HEK293T (cell line): ENCODE measurements around the gene SELENOM.
A peak's percentile ranks its signal among the peaks of the same experiment; 100 is the strongest.
"Not testable (repeated sequence)": the region's sequence is repeated elsewhere in the genome, so short reads cannot be mapped to it uniquely, and the experiment has no call there.

ENCODE experiments used
- CTCF ChIA-PET: fragments of 350-600 bp; formaldehyde crosslinking; extraction: SDS; loops from one replicate; lab custom pipeline; 2021; ENCODE audit warnings: antibody characterized with exemption, inconsistent platforms; lab: Yijun Ruan, JAX
- POLR2A ChIA-PET: fragments of 350-600 bp; formaldehyde crosslinking; extraction: SDS; loops from one replicate; lab custom pipeline; 2020; ENCODE audit warnings: antibody characterized with exemption, inconsistent platforms; lab: Yijun Ruan, JAX
- DNase-seq: peaks from one replicate; pipeline ENCODE4 v3.0.0; 2012; ENCODE audit warnings: mixed read lengths; ENCODE audit errors: extremely low spot score
- ARNT ChIP-seq: fragments of 450-650 bp; IDR thresholded peaks from 2 replicates; pipeline ENCODE4 v1.6.1; 2017; ENCODE audit warnings: mild to moderate bottlenecking
- BHLHE40 ChIP-seq: fragments of 450-650 bp; IDR thresholded peaks from 2 replicates; pipeline ENCODE4 v1.6.1; 2016; ENCODE audit warnings: mild to moderate bottlenecking, moderate library complexity, borderline replicate concordance
- CTBP1 ChIP-seq: fragments of 450-650 bp; IDR thresholded peaks from 2 replicates; pipeline ENCODE4 v1.6.1; 2016; ENCODE audit warnings: borderline replicate concordance
- ELF4 ChIP-seq: fragments of 450-650 bp; IDR thresholded peaks from 2 replicates; pipeline ENCODE4 v1.6.1; 2017; ENCODE audit warnings: antibody characterized with exemption
- FOXA1 ChIP-seq: fragments of 450-650 bp; IDR thresholded peaks from 2 replicates; pipeline ENCODE4 v1.6.1; 2016; ENCODE audit warnings: mild to moderate bottlenecking
- FOXK2 ChIP-seq: fragments of 450-650 bp; IDR thresholded peaks from 2 replicates; pipeline ENCODE4 v1.6.1; 2016; ENCODE audit warnings: mild to moderate bottlenecking
- FOXM1 ChIP-seq: fragments of 450-650 bp; IDR thresholded peaks from 2 replicates; pipeline ENCODE4 v1.6.1; 2017; ENCODE audit warnings: mild to moderate bottlenecking, borderline replicate concordance
- HDGF ChIP-seq: fragments of 450-650 bp; IDR thresholded peaks from 2 replicates; pipeline ENCODE4 v1.6.1; 2017; ENCODE audit warnings: antibody characterized with exemption, borderline replicate concordance
- L3MBTL2 ChIP-seq: fragments of 450-650 bp; conservative IDR thresholded peaks from 2 replicates; pipeline ENCODE4 v1.6.1; 2016; ENCODE audit warnings: mild to moderate bottlenecking
- LEF1 ChIP-seq: fragments of 450-650 bp; IDR thresholded peaks from 2 replicates; pipeline ENCODE4 v1.6.1; 2017; ENCODE audit warnings: mild to moderate bottlenecking, borderline replicate concordance
- NFRKB ChIP-seq: fragments of 450-650 bp; IDR thresholded peaks from 2 replicates; pipeline ENCODE4 v1.6.1; 2016; ENCODE audit warnings: mild to moderate bottlenecking, moderate library complexity
- PKNOX1 ChIP-seq: fragments of 450-650 bp; IDR thresholded peaks from 2 replicates; pipeline ENCODE4 v1.6.1; 2016
- SP1 ChIP-seq: fragments of 450-650 bp; IDR thresholded peaks from 2 replicates; pipeline ENCODE4 v1.6.1; 2017
- SUZ12 ChIP-seq: fragments of 450-650 bp; IDR thresholded peaks from 2 replicates; pipeline ENCODE4 v1.6.1; 2016; ENCODE audit warnings: mild to moderate bottlenecking
- TARDBP ChIP-seq: fragments of 450-650 bp; IDR thresholded peaks from 2 replicates; pipeline ENCODE4 v1.6.1; 2016
- ZNF384 ChIP-seq: fragments of 450-650 bp; IDR thresholded peaks from 2 replicates; pipeline ENCODE4 v1.6.1; 2016

Gene SELENOM

GRCh38 chr22:31077681-31078080 is 29.7 kb downstream of the SELENOM start:
- DNase-seq = no peak
- TF ChIP-seq L3MBTL2 (no peak), CTBP1 (no peak)
- CTCF ChIA-PET = no interaction called here
- POLR2A ChIA-PET = no interaction called here

- DNase-seq = no peak
- ChIA-PET POLR2A (no interaction called here), CTCF (no interaction called here)
- TF ChIP-seq FOXA1 (no peak), L3MBTL2 (no peak), FOXM1 (no peak), TARDBP (no peak), PKNOX1 (no peak), SUZ12 (no peak), HDGF (no peak), SP1 (no peak), ELF4 (no peak), BHLHE40 (no peak), CTBP1 (no peak), ARNT (no peak), NFRKB (no peak), FOXK2 (no peak), ZNF384 (no peak), LEF1 (no peak)
These were observed 31.4 kb downstream of the SELENOM start for GRCh38 chr22:31075961-31076360.

- POLR2A ChIA-PET = interaction anchor here (1.1 kb wide), 1 partner anchor 104 kb away, joined by 4 read pairs; no protein-coding TSS in a partner anchor
- DNase-seq, CTCF ChIA-PET: not testable (repeated sequence)
These were observed 33.7 kb downstream of the SELENOM start for GRCh38 chr22:31073545-31074145.

- CTCF ChIA-PET, POLR2A ChIA-PET, DNase-seq: not testable (repeated sequence)
These were observed 34.2 kb downstream of the SELENOM start for GRCh38 chr22:31073125-31073524.

- POLR2A ChIA-PET = interaction anchor here (1.1 kb wide), 1 partner anchor 11 kb away, joined by 4 read pairs; the partner anchor contains the start of gene SMTN
- CTCF ChIA-PET, DNase-seq: not testable (repeated sequence)
These were observed 37.6 kb downstream of the SELENOM start for GRCh38 chr22:31069691-31070314.

- CTCF ChIA-PET = no interaction called here
- POLR2A ChIA-PET = no interaction called here
- no peak for TF ChIP-seq ARNT
- no peak for DNase-seq
These were observed 38.4 kb downstream of the SELENOM start for GRCh38 chr22:31068970-31069369.

- DNase-seq = no peak
These were observed 43.0 kb downstream of the SELENOM start for GRCh38 chr22:31064369-31064768.

GRCh38 chr22:31062566-31063230 is 44.7 kb downstream of the SELENOM start:
- CTCF ChIA-PET = no interaction called here
- POLR2A ChIA-PET = interaction anchor here (0.9 to 3.4 kb wide), 3 partner anchors 18 to 100 kb away, joined by 3 to 12 read pairs (median 5); partner anchors contain the start of genes MORC2, SMTN and TUG1
- DNase-seq = no peak
- no peak for TF ChIP-seq L3MBTL2
- no peak for TF ChIP-seq ARNT
- TF ChIP-seq FOXM1 = no peak
- no peak for TF ChIP-seq NFRKB
- no peak for TF ChIP-seq FOXA1
- TF ChIP-seq HDGF = no peak
- TF ChIP-seq SP1 = no peak
- TF ChIP-seq CTBP1 = no peak
- no peak for TF ChIP-seq FOXK2
- TF ChIP-seq ZNF384 = no peak
- TF ChIP-seq ELF4 = no peak
- TF ChIP-seq LEF1 = no peak
- TF ChIP-seq SUZ12 = no peak

More at GRCh38 chr22:31064369-31064768, 43.0 kb downstream of the SELENOM start:
- ChIA-PET POLR2A (interaction anchor here (1.3 to 2.2 kb wide), 4 partner anchors 9 to 96 kb away, joined by 3 to 11 read pairs (median 8); partner anchors contain the start of genes MORC2, SMTN and TUG1), CTCF (no interaction called here)
- TF ChIP-seq L3MBTL2 = peak; percentile 49
- no peak for TF ChIP-seq LEF1
- TF ChIP-seq ELF4 = no peak

GRCh38 chr22:31059663-31060062 is 47.7 kb downstream of the SELENOM start:
- CTCF ChIA-PET, DNase-seq: not testable (repeated sequence)
- POLR2A ChIA-PET = interaction anchor here (0.9 kb wide), 1 partner anchor 21 kb away, joined by 3 read pairs; the partner anchor contains the start of gene SMTN
